ENCODE results near the gene NPFFR2.

- TF ChIP-seq CTCF (conservative IDR thresholded peaks at IDR 0.05) (no peak), ZFX (IDR thresholded peaks at IDR 0.05) (no peak)
Measured at GRCh38 chr4:72111863-72112262, 80.1 kb downstream of the NPFFR2 start.

Measured in C4-2B (cell line).